Superior temporal gyrus (tissue), 1 donor: ENCODE data around the gene DPM3.
"Not testable (repeated sequence)": the region's sequence is repeated elsewhere in the genome, so short reads cannot be mapped to it uniquely, and the experiment has no call there.

Experiments used
- DNase-seq: peaks from one replicate; pipeline ENCODE4 v3.0.0-alpha.2; 2016; ENCODE audit errors: extremely low spot score

Gene DPM3

DNA sequence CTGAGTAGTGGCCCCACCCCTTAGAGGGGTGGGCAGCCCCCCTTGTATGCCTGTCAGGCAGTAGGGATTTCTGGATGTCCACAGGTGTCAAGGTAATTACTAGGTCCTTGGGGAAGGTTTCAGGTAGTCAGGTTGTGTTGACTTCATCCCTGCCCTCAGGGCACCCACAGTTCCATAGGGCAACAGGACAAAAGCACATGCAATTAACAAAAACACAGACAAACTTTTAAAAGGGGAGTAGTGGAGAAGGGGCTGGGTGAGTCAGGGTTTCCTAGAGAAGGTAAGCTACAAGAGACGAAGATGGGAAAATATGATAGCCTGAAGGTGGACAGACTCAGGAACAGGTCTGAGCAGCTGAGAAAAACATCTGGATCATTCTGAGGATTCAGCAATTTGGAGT lies 18.7 kb upstream of the DPM3 start:
- no peak for DNase-seq

DNA sequence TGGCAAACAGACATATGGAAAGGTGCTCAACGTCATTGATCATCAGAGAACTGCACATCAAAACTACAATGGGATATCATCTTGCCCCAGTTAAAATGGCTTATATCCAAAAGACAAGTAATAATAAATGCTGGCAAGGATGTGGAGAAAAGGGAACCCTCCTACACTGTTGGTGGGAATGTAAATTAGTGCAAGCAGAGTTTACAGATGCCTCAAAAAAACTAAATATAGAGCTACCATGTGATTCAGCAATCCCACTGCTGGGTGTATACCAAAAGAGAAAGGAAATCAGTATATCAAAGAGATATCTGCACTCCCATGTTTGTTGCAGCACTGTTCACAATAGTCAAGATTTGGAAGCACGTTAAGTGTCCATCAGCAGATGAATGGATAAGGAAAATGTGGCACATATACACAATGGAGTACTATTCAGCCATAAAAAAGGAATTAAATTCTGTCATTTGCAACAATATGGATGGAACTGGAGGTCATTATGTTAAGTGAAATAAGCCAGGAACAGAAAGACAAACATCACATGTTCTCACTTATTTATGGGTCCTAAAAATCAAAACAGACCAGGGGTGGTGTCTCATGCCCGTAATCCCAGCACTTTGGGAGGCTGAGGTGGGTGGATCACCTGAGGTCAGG lies 15.8 kb upstream of the DPM3 start:
- DNase-seq: not testable (repeated sequence)

DNA sequence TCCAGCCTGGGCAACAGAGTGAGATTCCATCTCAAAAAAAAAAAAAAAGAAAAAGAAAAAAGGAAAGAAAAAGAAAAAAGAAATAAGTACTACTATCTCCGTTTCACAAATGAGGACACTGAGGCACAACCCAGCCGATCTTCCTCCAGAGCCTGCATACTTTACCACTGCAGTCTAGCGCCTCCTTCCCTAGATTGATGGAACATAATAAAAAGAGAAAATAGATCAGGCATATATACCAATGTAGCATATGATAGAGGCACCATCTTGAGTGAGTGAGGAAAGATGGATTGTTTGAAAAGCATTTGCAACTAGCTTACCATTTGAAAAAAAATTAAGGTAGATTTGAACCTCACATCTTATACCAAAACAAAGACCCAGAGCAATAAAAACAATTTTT lies 5.2 kb upstream of the DPM3 start:
- DNase-seq: no peak

DNA sequence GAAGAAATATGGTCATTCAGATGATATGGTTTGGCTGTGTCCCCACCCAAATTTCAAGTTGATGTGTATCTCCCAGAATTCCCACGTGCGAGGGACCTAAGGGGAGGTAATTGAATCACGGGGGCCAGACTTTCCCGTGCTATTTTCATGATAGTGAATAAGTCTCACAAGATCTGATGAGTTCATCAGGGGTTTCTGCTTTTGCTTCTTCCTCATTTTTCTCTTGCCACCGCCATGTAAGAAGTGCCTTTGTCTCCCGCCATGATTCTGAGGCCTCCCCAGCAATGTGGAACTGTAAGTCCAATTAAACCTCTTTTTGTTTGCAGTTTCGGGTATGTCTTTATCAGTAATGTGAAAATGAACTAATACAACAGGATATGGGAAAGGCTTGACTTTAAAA lies 1.4 kb upstream of the DPM3 start:
- no peak for DNase-seq

DNA sequence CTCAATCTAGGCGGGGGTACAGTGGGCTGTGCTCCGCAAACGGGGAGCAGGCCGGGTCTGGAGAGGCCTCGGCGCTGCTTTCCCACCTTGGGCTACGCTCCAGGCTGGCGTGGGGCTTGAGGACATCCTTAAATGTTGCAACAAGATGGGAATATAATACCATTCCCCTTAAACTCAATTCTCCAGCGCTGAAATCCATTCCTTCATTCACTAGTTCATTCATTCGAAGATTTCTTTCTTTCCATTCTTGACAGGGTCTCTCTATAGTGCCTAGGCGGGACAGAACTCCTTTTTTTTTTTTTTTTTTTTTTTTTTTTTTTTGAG lies 261 bp upstream of the DPM3 start:
- no peak for DNase-seq

DNA sequence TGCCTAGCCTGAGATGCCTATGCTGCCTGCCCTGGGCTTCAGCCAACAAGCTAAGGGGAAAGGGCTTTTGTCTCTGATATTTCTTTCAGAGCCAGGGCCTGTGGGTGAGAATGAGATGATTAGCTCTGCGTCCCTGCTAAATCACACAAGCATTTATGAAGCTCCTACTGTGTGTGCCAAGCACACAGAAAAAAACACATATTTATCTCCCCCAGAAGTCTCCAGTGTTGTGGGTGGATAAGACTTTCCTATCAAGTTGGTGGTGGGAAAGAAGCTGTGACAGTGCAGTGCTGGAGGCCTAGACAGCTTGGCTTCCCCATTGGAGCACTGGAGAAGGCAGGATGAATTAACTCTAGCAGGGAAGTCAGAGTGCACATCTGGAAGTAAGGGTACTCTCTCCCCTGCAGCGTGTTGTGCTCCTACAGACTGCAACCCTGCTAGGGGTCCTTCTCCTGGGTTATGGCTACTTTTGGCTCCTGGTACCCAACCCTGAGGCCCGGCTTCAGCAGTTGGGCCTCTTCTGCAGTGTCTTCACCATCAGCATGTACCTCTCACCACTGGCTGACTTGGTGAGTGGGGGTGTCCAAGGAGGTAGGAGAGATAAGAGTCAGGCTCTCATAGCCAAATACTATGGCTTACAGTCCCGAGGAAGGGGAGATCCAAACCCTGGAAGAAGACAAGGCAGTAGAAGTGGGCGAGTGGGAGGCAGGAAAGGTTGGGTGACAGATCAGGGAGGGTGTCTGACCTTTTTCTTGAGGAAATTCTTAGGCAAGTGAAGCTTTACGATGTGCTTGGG lies 3.0 kb downstream of the DPM3 start:
- no peak for DNase-seq

DNA sequence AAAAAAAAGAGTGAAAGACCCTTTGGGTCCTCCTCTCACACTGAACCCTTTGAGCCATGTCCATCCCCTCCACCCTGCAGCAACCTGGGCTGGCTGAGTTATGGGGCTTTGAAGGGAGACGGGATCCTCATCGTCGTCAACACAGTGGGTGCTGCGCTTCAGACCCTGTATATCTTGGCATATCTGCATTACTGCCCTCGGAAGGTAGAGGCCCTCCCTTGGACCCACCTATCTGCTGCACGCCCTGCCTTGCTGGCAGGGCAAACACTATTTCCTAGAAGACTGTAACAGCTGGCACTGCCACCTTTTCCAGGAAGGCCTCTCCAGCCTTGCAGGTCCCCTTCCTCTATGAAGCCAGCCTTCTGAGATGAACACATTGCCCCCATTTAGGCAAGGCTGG lies 3.6 kb downstream of the DPM3 start:
- peak; percentile 11 for DNase-seq

DNA sequence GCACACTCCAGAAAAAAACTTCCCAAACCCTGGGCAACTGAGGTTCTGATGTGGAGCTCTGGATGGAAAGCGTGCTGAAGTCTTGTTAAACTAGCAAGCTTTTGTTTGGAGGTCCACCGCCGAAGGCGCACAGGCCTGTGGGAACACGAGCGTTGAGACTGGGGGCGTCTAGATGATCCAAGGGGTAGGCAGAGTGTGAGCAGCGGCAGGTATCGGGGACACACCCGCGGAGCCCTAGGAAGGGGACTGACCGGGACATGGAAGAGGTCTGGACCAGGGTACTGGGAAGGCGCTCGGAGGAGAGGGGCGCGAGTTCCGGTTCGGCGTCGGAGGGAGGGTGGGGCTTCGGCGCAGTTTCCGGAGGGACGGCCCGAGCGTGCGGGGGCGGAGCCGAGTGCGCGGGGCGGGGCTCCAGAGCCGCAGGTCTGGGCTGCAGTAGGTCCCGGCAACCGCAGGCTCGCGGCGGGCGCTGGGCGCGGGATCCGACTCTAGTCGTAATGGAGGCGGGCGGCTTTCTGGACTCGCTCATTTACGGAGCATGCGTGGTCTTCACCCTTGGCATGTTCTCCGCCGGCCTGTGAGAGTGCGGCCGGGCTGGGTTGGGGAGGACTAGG lies 4.8 kb downstream of the DPM3 start, which contains the start of gene SLC50A1:
Gene SLC50A1, plus strand, starts transcription at position 438 of the 614 bp plus-strand sequence. Its CDS starts 60 bp downstream, at position 498.
- peak; percentile 90 for DNase-seq

DNA sequence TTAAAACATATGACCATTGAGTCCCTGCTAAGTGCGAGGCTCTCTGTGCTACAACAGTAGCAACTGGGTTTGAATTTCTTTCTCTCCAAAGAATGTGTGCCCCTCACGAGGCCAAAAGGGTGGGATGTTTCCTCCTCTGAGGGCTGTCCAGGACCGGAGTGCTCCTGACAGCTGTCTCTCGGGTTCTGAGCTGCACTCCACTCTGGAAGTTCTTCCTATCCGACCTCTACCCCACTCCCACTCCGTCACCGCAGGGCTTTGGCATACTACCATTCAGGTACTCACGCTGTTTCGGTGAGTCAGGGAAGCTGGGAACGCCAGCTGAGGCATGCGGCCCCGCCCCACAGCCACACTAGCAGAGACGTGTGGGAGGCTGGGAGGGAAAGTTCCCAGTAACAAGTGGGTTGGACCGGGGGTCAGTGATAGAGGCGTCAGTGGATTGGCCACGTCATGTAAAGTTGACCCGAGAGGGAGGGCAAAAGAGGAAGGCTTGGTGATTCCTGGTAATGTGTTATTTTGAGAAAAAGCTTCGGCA lies 5.4 kb downstream of the DPM3 start:
- no peak for DNase-seq

DNA sequence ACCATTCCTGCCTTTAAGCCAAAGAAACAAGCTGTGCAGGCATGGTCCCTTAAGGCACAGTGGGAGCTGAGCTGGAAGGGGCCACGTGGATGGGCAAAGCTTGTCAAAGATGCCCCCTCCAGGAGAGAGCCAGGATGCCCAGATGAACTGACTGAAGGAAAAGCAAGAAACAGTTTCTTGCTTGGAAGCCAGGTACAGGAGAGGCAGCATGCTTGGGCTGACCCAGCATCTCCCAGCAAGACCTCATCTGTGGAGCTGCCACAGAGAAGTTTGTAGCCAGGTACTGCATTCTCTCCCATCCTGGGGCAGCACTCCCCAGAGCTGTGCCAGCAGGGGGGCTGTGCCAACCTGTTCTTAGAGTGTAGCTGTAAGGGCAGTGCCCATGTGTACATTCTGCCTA lies 6.0 kb downstream of the DPM3 start:
- no peak for DNase-seq

DNA sequence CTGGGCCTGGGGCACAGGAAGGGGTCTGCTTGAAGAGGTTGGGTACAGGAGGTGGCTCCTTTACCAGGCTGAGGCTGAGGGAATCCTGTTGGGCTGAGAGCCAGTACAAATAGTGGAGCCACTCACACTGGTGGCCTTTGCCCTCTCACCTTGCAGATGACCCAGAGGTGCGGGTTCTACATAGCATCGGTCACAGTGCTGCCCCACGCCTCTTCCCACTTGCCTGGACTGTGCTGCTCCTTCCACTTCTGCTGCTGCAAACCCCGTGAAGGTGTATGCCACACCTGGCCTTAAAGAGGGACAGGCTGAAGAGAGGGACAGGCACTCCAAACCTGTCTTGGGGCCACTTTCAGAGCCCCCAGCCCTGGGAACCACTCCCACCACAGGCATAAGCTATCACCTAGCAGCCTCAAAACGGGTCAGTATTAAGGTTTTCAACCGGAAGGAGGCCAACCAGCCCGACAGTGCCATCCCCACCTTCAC lies 6.5 kb downstream of the DPM3 start:
- DNase-seq: no peak

DNA sequence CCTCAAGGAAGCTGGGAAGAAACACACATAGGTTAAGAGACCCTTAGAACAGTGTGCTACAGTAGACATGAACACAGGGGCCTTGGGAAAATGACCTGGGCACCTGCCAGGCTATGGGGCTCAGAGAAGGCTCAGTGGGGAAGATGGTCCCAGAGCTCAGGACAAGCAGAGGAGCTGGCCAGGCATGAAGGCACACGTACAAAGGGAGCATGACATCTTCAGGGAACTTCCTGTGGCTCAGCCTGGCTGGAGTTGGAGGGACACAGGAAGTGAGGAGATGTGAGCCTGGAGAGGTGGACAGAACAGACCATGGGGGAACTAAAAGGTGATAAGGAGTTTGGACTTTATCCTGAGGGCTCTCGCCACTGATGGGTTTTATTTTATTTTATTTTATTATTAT lies 8.5 kb downstream of the DPM3 start:
- DNase-seq: no peak

DNA sequence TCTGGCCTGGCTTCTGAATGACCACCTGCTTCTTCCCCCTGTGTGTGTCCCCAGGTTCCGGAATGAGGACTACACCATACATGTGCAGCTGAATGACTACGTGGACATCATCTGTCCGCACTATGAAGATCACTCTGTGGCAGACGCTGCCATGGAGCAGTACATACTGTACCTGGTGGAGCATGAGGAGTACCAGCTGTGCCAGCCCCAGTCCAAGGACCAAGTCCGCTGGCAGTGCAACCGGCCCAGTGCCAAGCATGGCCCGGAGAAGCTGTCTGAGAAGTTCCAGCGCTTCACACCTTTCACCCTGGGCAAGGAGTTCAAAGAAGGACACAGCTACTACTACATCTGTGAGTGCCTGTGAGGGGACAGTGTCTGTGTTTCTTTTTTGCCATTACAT lies 9.0 kb downstream of the DPM3 start:
- no peak for DNase-seq

DNA sequence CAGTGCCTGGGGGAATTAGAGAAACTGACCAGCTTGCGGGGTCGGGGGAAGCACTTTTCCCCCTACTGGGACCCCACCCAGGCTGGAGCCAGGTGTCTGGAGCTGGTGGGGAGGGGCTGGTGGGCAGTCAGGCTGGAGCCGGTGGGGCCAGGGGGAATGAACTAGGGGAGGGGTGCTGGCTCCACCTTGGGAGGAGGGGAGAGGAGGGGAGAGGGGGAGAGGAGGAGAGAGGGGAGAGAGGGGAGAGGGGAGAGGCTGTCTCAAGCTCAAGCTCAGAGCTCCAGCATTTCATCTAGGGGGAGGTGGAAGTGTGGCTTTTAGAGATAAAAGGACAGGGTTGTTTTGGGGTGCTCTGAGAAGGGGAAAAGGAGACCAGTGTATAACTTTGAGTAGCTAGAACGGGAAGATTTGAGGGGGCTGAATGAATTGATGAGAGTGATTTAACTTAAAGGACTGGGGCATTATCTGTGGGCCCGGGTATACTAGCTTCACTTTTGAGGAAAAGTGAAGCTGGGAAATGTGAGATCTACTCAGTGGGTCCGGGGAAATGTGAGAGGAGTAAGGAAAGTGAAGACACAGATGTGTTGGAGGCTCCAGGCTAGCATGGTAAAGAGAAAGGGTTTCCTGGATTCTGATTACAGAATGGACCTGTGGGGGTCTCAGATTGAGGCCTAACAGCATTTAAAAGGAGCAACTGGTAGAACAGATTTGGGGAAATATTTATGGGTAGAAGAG lies 9.9 kb downstream of the DPM3 start:
- no peak for DNase-seq

DNA sequence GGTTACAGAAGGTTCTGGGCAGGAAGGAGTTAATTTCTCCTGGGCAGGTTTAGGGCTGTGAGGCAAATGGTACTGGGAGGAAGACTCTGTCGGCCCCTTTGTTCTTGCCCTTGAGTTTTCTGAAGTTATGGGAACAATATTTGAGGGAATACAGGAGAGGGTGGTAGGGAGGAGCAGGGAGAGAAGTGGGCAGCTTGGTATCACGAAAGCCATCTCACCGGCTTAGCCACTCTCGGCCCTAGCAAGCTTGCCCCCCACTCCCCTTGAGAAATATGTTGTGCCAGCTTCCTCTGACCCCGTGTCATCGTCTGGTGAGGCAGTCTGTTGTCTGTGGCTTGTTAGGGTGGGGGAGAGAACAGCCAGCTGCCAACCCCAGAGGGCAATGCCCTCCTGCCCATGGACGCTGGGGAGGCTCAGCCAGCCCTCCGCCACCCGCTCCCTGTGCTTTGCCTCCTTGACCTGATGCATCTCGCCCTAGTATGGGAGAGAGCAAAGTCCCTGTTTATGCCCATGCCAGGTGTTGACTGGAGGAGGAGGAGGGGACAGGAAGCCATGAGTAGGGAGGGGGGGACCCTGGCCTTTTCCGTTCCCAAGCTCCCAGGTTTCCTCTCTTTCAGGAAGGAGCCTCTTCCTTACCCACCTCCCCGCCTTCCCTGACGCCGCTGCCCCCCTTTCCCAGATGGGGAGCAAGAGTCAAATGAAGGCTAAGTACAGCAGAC lies 11.4 kb downstream of the DPM3 start:
- peak; percentile 66 for DNase-seq

DNA sequence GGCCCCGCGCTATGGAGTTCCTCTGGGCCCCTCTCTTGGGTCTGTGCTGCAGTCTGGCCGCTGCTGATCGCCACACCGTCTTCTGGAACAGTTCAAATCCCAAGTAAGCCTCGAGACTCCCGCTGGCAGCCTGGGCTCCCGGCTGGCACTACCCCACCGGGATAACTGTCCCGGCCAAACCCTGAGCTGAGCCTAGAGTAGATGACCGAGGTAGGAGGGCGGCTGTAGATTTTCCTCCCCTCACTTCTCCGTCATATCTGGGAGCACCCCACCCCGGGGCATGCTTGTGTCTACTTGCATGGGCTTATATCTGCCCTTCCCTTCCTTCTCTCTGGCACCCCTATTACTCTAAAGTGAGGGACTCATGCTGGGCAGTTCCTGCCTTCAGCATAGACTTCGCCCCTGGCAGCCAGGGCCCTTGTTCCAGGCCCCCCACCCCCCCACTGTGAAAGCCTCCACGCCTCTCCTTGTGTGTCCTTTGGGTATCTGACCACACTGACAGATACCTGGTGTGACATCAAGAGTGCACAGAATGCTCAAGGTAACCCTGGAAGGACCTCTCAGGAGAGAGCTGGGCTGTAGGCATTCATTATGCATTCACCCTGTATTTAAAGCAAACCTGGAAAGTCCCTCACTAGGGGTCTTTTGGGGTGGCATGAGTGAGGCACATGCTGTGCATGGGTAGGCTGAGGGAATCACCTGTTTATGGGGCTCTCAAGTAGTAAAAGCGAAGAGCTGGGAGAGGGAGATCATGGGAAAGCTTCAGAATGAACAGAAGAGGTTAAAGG lies 12.2 kb downstream of the DPM3 start:
- peak; percentile 23 for DNase-seq

DNA sequence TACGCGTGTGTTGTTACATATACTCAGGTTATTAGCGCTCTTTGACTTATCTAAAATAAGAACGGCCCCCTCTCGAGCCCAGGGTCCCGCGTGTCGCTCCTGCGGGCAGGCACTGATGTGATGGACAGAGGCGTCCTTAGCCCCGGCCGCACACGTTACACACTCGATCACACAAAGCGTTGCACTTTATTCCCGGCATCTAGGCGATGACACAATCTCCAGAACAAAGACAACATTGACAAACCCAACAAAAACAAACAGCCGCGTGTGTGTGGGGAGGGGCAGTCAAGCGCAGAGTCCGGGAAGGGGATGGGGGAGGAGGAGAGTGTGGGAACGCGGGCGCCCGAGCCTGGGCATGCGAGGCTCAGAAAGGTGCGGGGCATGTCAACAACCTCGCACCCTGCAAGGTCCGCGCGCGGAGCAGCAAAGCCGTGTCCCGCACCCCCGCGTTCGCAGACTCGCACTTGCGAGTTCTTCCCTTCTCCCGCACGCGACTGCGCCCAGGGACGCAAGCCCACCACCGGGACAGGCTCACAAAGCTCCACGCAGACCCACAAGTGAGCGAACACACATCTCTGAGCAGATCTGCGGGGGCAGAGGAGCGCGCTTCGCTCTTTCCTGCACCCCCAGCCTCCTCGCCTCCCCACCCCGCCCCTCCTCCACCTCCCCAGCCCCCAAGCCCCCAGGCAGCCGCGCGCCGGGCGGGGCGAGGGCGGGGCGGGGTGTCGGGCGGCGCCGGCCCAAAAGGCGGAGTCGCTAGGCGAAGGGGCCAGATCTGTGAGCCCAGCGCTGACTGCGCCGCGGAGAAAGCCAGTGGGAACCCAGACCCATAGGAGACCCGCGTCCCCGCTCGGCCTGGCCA lies 13.0 kb downstream of the DPM3 start, which contains the start of gene EFNA1:
Gene EFNA1, plus strand, starts transcription at position 772 of the 862 bp plus-strand sequence. CDS start 102 bp downstream, outside the sequence.
- DNase-seq: peak; percentile 97

DNA sequence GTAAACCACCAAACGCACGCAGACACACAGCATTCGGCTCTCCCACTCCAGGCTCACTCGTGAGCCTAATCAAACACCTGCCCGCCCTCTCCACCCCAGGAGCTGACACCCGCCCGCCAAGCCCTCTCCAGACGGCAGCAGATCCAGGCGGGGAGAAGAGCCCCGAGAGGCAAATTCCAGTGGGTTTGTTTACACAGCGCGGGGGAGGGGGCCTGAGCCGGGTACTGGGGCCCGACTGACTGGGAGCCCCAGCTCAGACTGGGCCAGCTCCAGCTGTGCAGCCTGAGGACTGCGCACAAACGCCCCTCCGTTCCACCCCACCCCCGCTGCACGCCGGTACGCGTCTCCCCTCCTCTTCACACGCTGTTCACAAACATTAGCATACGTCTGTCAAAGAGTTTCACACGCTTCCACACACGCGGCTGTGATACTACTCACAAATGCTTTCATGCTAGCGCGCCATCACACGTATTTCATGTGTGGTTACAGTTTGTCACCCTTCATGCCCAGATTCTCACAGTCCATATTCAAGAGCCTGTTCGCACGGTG lies 13.7 kb downstream of the DPM3 start:
- no peak for DNase-seq

DNA sequence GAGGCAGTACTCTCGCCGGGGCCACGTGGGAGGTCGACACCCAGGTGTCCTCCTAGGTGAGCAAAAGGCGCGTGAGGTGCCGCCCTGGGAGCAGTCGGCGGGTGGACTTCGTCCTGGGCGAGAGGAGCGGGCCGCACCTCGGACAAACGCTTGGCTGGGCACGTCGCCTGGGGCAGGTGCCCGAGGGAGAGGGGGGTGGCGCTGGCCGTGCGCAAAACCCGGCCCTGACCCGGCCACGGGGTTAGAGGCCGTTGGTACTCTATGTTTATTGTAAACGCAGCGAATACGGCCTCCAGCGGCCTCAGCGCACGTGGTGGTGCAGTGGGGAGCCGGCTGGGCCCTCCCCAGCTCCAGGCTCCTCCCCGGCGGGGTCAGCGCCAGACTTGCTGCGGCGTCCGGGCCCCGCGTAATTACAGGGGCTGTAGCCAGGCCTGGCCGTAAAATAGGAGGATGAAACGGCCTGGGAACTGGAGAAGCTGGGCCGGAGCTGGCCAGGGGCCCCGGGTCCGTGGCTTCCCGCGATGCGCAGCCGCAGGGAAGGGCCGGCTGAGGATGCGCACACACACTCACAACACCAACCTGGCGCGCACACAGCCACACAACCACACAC lies 14.3 kb downstream of the DPM3 start:
- peak; percentile 83 for DNase-seq
